Adrenal gland (tissue), 5 donors: ENCODE results near the gene TAS2R4.

Source experiments
- POLR2A ChIP-seq, 2 donors: fragments of 450-650 bp; IDR thresholded peaks; one replicate each; pipeline ENCODE4 v1.6.1; 2017; ENCODE audit warnings: antibody characterized with exemption in 2 of 2, mild to moderate bottlenecking in 2 of 2, moderate library complexity in 1 of 2
- TF ChIP-seq, protein P1 (sequence below), 6 experiments: fragments of 450-650 bp in 4 of 6; fragments of 200-600 bp in 2 of 6; sonication (generic) in 1 of 6; IDR thresholded peaks; 1 replicate in 5 of 6; 2 replicates in 1 of 6; pipeline versions ENCODE4 v1.5.1 to v1.8.0; 2016 to 2021; ENCODE audit warnings: antibody characterized with exemption in 6 of 6, mild to moderate bottlenecking in 2 of 6, moderate library complexity in 1 of 6
- donor health status: DM: no; HTN: no; CAD: no.

DNA sequence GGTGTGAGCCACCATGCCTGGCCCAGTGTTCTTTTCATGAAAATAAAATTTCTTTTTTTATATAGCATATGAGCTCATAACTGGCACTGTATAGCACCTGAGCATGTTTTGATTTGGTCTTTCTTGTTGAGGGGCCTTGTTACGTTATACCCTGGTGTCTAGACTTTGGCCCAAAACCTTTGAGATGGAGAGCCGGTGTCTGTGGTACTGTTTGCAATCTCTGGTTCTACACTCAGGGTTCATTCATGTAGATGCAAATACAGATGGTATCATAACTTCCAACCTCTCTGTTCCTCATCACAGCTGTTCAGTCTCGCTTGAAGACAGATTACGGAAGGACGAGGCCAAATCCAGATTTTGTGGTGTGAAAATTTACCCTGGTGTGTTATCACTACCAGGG lies 13.4 kb downstream of the TAS2R4 start, which contains the start of gene TAS2R5:
- TF ChIP-seq, protein P1, sequence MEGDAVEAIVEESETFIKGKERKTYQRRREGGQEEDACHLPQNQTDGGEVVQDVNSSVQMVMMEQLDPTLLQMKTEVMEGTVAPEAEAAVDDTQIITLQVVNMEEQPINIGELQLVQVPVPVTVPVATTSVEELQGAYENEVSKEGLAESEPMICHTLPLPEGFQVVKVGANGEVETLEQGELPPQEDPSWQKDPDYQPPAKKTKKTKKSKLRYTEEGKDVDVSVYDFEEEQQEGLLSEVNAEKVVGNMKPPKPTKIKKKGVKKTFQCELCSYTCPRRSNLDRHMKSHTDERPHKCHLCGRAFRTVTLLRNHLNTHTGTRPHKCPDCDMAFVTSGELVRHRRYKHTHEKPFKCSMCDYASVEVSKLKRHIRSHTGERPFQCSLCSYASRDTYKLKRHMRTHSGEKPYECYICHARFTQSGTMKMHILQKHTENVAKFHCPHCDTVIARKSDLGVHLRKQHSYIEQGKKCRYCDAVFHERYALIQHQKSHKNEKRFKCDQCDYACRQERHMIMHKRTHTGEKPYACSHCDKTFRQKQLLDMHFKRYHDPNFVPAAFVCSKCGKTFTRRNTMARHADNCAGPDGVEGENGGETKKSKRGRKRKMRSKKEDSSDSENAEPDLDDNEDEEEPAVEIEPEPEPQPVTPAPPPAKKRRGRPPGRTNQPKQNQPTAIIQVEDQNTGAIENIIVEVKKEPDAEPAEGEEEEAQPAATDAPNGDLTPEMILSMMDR (IDR thresholded peaks at IDR 0.05) = no peak
- no peak for TF ChIP-seq POLR2A (IDR thresholded peaks at IDR 0.05)
